ENCODE results near the gene ATP2B1. TPM values are rescaled to one million over a fixed set of nuclear protein-coding genes. Genes with fewer than 3 reads are reported as not detected.

ATP2B1 gene
- total RNA-seq, 4 donors from 2014 or later, result 10.9 to 32.4 (median 21.0) TPM

DNA sequence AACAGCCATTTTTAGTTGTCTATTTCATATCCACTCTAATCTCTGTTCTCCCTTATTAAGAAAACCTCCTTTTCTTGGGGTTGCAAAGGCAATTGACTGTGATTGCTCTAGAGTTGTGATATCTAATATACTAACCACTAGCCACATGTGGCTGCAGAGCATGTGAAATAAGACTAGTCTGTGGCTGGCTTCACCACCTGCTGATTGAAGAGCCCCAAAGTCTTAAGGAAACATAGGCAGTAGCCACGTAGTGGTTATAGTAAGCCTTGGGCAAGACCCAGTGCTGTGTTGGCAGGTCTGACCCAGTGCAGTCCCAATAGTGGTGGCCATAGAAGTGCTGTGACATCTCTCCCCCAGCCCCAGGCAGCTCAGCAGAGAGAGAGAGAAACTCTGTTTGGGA is 28.4 kb upstream of the ATP2B1 start:
- TF ChIP-seq POLR2A (IDR thresholded peaks at IDR 0.05), result no peak
- TF ChIP-seq, protein P1, sequence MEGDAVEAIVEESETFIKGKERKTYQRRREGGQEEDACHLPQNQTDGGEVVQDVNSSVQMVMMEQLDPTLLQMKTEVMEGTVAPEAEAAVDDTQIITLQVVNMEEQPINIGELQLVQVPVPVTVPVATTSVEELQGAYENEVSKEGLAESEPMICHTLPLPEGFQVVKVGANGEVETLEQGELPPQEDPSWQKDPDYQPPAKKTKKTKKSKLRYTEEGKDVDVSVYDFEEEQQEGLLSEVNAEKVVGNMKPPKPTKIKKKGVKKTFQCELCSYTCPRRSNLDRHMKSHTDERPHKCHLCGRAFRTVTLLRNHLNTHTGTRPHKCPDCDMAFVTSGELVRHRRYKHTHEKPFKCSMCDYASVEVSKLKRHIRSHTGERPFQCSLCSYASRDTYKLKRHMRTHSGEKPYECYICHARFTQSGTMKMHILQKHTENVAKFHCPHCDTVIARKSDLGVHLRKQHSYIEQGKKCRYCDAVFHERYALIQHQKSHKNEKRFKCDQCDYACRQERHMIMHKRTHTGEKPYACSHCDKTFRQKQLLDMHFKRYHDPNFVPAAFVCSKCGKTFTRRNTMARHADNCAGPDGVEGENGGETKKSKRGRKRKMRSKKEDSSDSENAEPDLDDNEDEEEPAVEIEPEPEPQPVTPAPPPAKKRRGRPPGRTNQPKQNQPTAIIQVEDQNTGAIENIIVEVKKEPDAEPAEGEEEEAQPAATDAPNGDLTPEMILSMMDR (IDR thresholded peaks at IDR 0.05), result no peak
- 40 to 75% methylated on average over 1 of the region's 1 CpG for WGBS, 2 donors

DNA sequence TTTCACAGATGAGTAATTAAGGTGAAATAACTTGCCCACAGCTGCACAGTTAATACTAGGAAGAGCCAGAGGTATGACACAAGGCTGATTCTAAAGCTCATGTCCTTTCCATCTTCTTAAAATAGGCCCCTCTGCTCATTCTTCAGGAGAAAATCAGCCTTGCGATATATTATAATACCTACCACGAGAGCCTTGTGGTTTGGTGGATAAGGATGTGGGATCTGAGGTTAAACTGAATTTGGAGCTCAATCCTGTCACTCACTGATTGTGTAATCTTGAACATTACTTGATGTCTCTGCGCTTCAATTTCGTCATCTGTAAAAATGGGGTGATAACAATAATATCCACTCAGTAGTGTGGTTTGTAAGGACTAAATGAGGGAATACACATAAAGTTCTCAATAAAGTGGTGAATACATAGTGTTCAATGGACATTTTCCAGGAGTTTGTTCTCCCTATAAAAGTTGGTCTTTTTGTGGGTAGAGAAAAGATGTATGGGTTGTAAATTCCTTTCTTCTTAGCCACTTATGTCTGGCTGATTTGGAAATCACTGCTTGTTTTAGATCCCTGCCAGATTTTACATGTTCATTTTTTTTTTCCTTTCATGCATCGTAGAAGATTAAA is 25.1 kb upstream of the ATP2B1 start:
- no peaks in the 10 kb centered on the region for H3K36me3 ChIP-seq
- H3K4me1 ChIP-seq, result peaks cover 0 to 12% (median 0%) of the 10 kb centered on the region in 3 donors
- H3K27me3 ChIP-seq, result no peaks in the 10 kb centered on the region
- no peaks in the 10 kb centered on the region for H3K9me3 ChIP-seq
- H3K27ac ChIP-seq, result no peak overlapping the region
- DNase-seq, result no peak
- H3K4me3 ChIP-seq, result no peak overlapping the region
- TF ChIP-seq POLR2A (IDR thresholded peaks at IDR 0.05), result no peak
- TF ChIP-seq, protein P1 (IDR thresholded peaks at IDR 0.05), result no peak
- WGBS, 2 donors, result 51 to 53% methylated on average over 5 of the region's 5 CpGs
- intact Hi-C loops (cut with DNase I), result no loop called here

More for the DNA sequence above, 28.4 kb upstream of the ATP2B1 start:
- Histone ChIP-seq H3K27me3 (no peaks in the 10 kb centered on the region), H3K4me1 (peaks cover 0 to 4% (median 0%) of the 10 kb centered on the region in 3 donors), H3K4me3 (no peak overlapping the region), H3K36me3 (no peaks in the 10 kb centered on the region), H3K9me3 (peaks cover 0 to 12% (median 0%) of the 10 kb centered on the region in 3 donors), H3K27ac (no peak overlapping the region)
- intact Hi-C loops (cut with DNase I), result no loop called here
- no peak for DNase-seq

DNA sequence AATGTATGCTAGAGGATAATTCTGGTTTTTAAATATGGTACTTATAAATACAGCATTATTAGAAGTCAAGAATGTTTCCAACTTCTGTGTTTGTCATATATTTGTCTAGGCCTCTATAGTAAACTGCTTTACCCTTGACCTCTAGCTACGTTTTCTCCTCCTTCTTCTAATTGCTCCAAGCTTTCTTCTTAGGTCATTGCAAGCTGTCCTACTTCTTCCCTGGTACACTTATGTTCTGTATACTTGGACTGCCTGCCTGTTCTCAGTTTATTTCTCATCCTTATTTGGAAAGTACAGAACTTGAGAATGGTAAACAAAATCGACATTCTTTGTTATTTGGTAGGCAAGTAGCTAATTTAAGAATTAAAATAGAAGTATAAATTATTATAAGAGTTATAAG is 23.9 kb upstream of the ATP2B1 start:
- TF ChIP-seq, protein P1 (IDR thresholded peaks at IDR 0.05), result no peak
- no peak for TF ChIP-seq POLR2A (IDR thresholded peaks at IDR 0.05)
- 55 to 57% methylated on average over 2 of the region's 2 CpGs for WGBS, 2 donors
- no peak overlapping the region for H3K4me3 ChIP-seq
- no peaks in the 10 kb centered on the region for H3K36me3 ChIP-seq
- intact Hi-C loops (cut with DNase I), result no loop called here
- peaks cover 0 to 12% (median 0%) of the 10 kb centered on the region in 3 donors for H3K4me1 ChIP-seq
- H3K27ac ChIP-seq, result no peak overlapping the region
- no peaks in the 10 kb centered on the region for H3K9me3 ChIP-seq
- no peaks in the 10 kb centered on the region for H3K27me3 ChIP-seq
- no peak for DNase-seq

DNA sequence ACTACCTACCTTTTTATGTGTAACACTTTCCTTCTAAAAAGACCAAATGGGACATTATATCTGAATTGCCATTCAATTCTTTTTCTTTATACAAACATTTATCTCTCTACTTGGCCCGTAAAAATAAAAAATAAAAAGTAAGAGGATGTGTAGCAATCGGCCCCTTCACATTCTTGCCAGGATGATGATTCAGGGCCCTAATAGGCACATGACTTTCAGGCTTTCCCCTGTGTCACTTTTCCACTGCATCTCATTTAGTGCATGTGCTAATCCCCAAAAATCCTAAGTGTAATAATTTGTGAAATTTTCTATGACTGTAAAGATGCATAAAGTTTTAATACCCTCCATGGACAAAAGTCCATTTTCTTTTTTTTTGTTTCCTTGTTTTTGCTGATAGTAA is 23.0 kb upstream of the ATP2B1 start:
- Histone ChIP-seq H3K27me3 (no peaks in the 10 kb centered on the region), H3K36me3 (no peaks in the 10 kb centered on the region), H3K27ac (no peak overlapping the region), H3K4me3 (no peak overlapping the region), H3K9me3 (no peaks in the 10 kb centered on the region), H3K4me1 (peaks cover 0 to 12% (median 0%) of the 10 kb centered on the region in 3 donors)
- 15 to 34% methylated on average over 2 of the region's 2 CpGs for WGBS, 2 donors
- intact Hi-C loops (cut with DNase I), result no loop called here
- TF ChIP-seq, protein P1 (IDR thresholded peaks at IDR 0.05), result no peak
- no peak for TF ChIP-seq POLR2A (IDR thresholded peaks at IDR 0.05)
- DNase-seq, result no peak

DNA sequence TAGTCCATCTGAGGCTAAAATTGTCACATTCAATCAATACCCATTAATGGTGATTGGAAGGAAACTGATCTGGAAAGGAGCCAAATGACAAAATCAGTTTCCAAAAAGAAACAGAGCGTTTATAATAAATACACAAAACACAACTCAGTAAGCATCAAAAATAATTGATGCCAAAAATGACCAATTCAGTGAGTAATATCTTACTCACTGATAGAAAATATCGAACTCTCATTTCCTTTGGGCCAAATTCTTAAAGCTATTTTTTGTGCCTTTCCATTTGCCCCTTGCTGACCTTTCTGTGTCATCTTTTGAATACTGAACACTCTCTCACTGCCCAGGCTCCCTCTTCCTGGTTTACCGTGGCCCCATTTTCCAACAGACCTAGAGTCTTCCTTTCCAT is 22.5 kb upstream of the ATP2B1 start:
- intact Hi-C loops (cut with DNase I), result no loop called here
- DNase-seq, result no peak
- no peaks in the 10 kb centered on the region for H3K27me3 ChIP-seq
- 56 to 59% methylated on average over 3 of the region's 3 CpGs for WGBS, 2 donors
- TF ChIP-seq POLR2A (IDR thresholded peaks at IDR 0.05), result no peak
- TF ChIP-seq, protein P1 (IDR thresholded peaks at IDR 0.05), result no peak
- no peak overlapping the region for H3K27ac ChIP-seq
- no peak overlapping the region for H3K4me3 ChIP-seq
- H3K9me3 ChIP-seq, result no peaks in the 10 kb centered on the region
- peaks cover 0 to 12% (median 0%) of the 10 kb centered on the region in 3 donors for H3K4me1 ChIP-seq
- no peaks in the 10 kb centered on the region for H3K36me3 ChIP-seq
